HEK293 (cell line): ENCODE data around the gene SRD5A1.

ENCODE experiments used
- GLI2 ChIP-seq: fragments of 450-650 bp; formaldehyde crosslinking; IDR thresholded peaks from 2 replicates; pipeline ENCODE4; 2017; ENCODE audit warnings: missing biosample characterization, missing genetic modification characterization, low read depth, borderline replicate concordance
- ZNF138 ChIP-seq: fragments of 450-650 bp; formaldehyde crosslinking; IDR thresholded peaks from 2 replicates; pipeline ENCODE4 v1.5.1; 2016; ENCODE audit warnings: missing biosample characterization, missing genetic modification characterization, borderline replicate concordance
- ZNF239 ChIP-seq: fragments of 450-650 bp; formaldehyde crosslinking; IDR thresholded peaks from 2 replicates; pipeline ENCODE4 v1.5.1; 2016; ENCODE audit warnings: missing biosample characterization, missing genetic modification characterization
- ZNF777 ChIP-seq: fragments of 450-650 bp; formaldehyde crosslinking; IDR thresholded peaks from 2 replicates; pipeline ENCODE4 v1.5.1; 2017; ENCODE audit warnings: missing biosample characterization, missing genetic modification characterization, borderline replicate concordance
- TF ChIP-seq, protein P1 (sequence below): fragments of 450-650 bp; formaldehyde crosslinking; IDR thresholded peaks from 2 replicates; pipeline ENCODE4 v1.5.1; 2017; ENCODE audit warnings: missing biosample characterization, missing genetic modification characterization
- TF ChIP-seq, protein P2 (sequence below): fragments of 450-650 bp; formaldehyde crosslinking; IDR thresholded peaks from 2 replicates; pipeline ENCODE4 v1.5.1; 2016; ENCODE audit warnings: missing biosample characterization, missing genetic modification characterization

DNA sequence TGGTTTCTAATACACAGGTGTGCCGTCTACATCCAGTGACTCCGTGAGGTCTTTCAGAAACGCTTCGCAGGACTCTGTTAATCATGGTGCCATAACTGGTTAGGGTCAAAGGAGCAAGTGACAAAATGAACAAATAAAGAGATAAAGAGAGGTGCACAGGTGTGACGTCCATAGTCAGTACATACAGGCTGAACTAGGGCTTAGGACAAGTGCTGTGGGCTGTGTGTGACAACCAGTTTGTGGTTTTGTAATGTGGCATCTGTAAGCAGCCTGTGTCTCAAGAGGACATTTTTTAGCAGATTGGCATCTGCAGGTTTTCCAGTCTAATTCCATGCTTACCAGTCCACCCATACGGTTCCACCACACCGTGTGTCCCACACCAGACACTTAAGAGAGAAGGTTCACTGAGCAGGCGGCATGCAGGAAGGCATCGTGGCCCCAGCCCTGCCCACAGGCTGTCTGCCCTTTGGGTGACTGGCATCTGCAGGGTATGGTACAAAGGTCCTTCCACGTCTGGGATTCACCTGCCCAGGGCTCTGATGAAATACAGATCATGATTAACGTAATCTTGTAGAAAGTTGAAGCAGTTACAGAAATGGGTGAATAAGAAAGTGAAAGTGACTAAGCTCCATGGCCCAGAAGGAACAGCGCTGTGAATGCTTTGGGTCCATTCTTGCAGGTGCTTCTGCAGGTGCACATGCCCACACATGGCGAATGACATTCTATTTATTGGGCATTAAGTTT, 26.9 kb downstream of the SRD5A1 start:
- TF ChIP-seq ZNF777 (tag by site-specific recombination) (no peak), ZNF138 (tag by site-specific recombination) (no peak), GLI2 (tag by site-specific recombination) (no peak), ZNF239 (no peak)
- TF ChIP-seq, protein P1, sequence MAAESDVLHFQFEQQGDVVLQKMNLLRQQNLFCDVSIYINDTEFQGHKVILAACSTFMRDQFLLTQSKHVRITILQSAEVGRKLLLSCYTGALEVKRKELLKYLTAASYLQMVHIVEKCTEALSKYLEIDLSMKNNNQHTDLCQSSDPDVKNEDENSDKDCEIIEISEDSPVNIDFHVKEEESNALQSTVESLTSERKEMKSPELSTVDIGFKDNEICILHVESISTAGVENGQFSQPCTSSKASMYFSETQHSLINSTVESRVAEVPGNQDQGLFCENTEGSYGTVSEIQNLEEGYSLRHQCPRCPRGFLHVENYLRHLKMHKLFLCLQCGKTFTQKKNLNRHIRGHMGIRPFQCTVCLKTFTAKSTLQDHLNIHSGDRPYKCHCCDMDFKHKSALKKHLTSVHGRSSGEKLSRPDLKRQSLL (tag by site-specific recombination) = no peak
- TF ChIP-seq, protein P2, sequence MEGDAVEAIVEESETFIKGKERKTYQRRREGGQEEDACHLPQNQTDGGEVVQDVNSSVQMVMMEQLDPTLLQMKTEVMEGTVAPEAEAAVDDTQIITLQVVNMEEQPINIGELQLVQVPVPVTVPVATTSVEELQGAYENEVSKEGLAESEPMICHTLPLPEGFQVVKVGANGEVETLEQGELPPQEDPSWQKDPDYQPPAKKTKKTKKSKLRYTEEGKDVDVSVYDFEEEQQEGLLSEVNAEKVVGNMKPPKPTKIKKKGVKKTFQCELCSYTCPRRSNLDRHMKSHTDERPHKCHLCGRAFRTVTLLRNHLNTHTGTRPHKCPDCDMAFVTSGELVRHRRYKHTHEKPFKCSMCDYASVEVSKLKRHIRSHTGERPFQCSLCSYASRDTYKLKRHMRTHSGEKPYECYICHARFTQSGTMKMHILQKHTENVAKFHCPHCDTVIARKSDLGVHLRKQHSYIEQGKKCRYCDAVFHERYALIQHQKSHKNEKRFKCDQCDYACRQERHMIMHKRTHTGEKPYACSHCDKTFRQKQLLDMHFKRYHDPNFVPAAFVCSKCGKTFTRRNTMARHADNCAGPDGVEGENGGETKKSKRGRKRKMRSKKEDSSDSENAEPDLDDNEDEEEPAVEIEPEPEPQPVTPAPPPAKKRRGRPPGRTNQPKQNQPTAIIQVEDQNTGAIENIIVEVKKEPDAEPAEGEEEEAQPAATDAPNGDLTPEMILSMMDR = no peak
